ENCODE results near the gene DLGAP1. TPM values are rescaled to one million over a fixed set of nuclear protein-coding genes. Genes with fewer than 3 reads are reported as not detected.

Gene DLGAP1
- total RNA-seq, 1 experiment from 2014 or later, result 0.39 TPM

DNA sequence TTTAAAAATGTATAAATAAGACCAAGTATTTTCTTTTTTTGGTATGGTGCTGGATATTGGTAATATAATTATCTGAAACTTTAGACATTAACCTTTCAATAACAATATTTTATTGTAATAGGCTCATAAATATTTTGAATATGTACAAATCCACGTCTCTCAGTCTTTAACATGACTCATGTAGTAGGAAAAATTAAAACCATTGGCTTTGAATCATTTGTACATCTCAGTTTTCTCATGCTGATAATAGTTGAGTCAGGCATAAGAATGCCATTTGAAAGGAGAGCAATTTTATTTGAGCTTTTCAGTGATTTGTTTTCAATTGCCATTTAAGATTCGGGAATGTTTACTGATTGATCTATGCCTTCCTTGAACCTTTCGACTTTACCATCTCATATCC, 640.3 kb downstream of the DLGAP1 start:
- Histone ChIP-seq H3K4me3 (replicated peaks in 1 of 2; ENCODE audit: low read depth in 1 of 2, low read length in 2 of 2) (no peak overlapping the region), H2AFZ (ENCODE audit: low read depth, low read length, poor library complexity, severe bottlenecking) (no peak overlapping the region), H3K4me2 (ENCODE audit: low read length) (no peak overlapping the region), H3K27ac (ENCODE audit: low read depth, low read length) (no peak overlapping the region), H3K36me3 (ENCODE audit: control insufficient read depth in 1 of 2, insufficient read depth in 2 of 2, low read length in 2 of 2) (no peaks in the 10 kb centered on the region), H3K27me3 (ENCODE audit: insufficient read depth, low read length) (no peaks in the 10 kb centered on the region), H3K9me3 (ENCODE audit: control insufficient read depth in 1 of 2, insufficient read depth in 1 of 2, low read depth in 1 of 2, low read length in 2 of 2) (no peaks in the 10 kb centered on the region), H3K9ac (ENCODE audit: low read length) (no peak overlapping the region), H4K20me1 (ENCODE audit: insufficient read depth) (no peaks in the 10 kb centered on the region), H3K4me1 (ENCODE audit: control insufficient read depth in 1 of 2, insufficient read depth in 2 of 2, low read length in 2 of 2) (peaks cover 2 to 5% of the 10 kb centered on the region in 2 experiments; a peak in 2 of 4 replicates), H3K79me2 (ENCODE audit: insufficient read depth, low read length) (no peaks in the 10 kb centered on the region), H3K9me2 (ENCODE audit: insufficient read depth) (no peaks in the 10 kb centered on the region)
- DNase-seq (ENCODE audit: low read depth, low spot score) (no peak), ATAC-seq (no peak)
- BruUV-seq (replicated peaks), result no TSS peak
- ChIA-PET RAD21 (ENCODE audit: low non-redundant PET in 1 of 2, low total read pairs in 2 of 2, uncharacterized antibody in 2 of 2, unreplicated experiment in 2 of 2) (no interaction called here), POLR2A (no interaction called here), CTCF (interaction anchor here (0.7 kb wide), 1 partner anchor 44 kb away, joined by 4 read pairs; no protein-coding TSS in a partner anchor)
- intact Hi-C loops (cut with micrococcal nuclease), result no loop called here
- no peak for TF ChIP-seq CEBPB (IDR thresholded peaks at IDR 0.05; ENCODE audit: low read depth)
- TF ChIP-seq CBX3 (IDR thresholded peaks at IDR 0.05; ENCODE audit: low read depth), result no peak
- TF ChIP-seq EGR1 (IDR thresholded peaks at IDR 0.05; ENCODE audit: low read depth), result no peak
- no peak for TF ChIP-seq SIN3A (IDR thresholded peaks at IDR 0.05; ENCODE audit: low read depth)
- TF ChIP-seq EZH2 (IDR thresholded peaks at IDR 0.05), result no peak
- TF ChIP-seq, protein P1, sequence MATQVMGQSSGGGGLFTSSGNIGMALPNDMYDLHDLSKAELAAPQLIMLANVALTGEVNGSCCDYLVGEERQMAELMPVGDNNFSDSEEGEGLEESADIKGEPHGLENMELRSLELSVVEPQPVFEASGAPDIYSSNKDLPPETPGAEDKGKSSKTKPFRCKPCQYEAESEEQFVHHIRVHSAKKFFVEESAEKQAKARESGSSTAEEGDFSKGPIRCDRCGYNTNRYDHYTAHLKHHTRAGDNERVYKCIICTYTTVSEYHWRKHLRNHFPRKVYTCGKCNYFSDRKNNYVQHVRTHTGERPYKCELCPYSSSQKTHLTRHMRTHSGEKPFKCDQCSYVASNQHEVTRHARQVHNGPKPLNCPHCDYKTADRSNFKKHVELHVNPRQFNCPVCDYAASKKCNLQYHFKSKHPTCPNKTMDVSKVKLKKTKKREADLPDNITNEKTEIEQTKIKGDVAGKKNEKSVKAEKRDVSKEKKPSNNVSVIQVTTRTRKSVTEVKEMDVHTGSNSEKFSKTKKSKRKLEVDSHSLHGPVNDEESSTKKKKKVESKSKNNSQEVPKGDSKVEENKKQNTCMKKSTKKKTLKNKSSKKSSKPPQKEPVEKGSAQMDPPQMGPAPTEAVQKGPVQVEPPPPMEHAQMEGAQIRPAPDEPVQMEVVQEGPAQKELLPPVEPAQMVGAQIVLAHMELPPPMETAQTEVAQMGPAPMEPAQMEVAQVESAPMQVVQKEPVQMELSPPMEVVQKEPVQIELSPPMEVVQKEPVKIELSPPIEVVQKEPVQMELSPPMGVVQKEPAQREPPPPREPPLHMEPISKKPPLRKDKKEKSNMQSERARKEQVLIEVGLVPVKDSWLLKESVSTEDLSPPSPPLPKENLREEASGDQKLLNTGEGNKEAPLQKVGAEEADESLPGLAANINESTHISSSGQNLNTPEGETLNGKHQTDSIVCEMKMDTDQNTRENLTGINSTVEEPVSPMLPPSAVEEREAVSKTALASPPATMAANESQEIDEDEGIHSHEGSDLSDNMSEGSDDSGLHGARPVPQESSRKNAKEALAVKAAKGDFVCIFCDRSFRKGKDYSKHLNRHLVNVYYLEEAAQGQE (IDR thresholded peaks at IDR 0.05; ENCODE audit: low read depth), result no peak
- TF ChIP-seq FOSL1 (IDR thresholded peaks at IDR 0.05; ENCODE audit: low read depth), result no peak
- no peak for TF ChIP-seq POLR2A (IDR thresholded peaks at IDR 0.05; ENCODE audit: borderline replicate concordance, extremely low read depth, insufficient read depth, insufficient read length)
- TF ChIP-seq SRF (IDR thresholded peaks at IDR 0.05; ENCODE audit: low read depth), result no peak
- TF ChIP-seq SP1 (IDR thresholded peaks at IDR 0.05; ENCODE audit: low read depth), result no peak
- no peak for TF ChIP-seq ZFX (IDR thresholded peaks at IDR 0.05)

All from HCT116 (cell line).